IPS DF 6.9 (cell line): ENCODE results near the gene GALR2.
"Not testable (repeated sequence)": the region's sequence is repeated elsewhere in the genome, so short reads cannot be mapped to it uniquely, and the experiment has no call there.

Source experiments
- DNase-seq: peaks from one replicate; pipeline ENCODE4 v3.0.0-alpha.2; 2013; ENCODE audit warnings: low read depth, low spot score
- H3K27ac ChIP-seq: one replicate; pipeline ENCODE4 v1.5.1; 2013; ENCODE audit warnings: low read length, control low read depth
- H3K27me3 ChIP-seq: 2 replicates; pipeline ENCODE4 v1.6.1; 2013; ENCODE audit warnings: mild to moderate bottlenecking, low read length; ENCODE audit not compliant: control insufficient read depth, insufficient read depth
- H3K36me3 ChIP-seq: 2 replicates; pipeline ENCODE4 v1.6.1; 2013; ENCODE audit warnings: low read length; ENCODE audit not compliant: control insufficient read depth, insufficient read depth
- H3K4me1 ChIP-seq: 2 replicates; pipeline ENCODE4 v1.6.1; 2013; ENCODE audit warnings: low read length; ENCODE audit not compliant: control insufficient read depth, insufficient read depth
- H3K4me3 ChIP-seq: 2 replicates; pipeline ENCODE4 v1.5.1; 2013; ENCODE audit warnings: mild to moderate bottlenecking, low read length
- H3K9me3 ChIP-seq: 2 replicates; pipeline ENCODE4 v1.6.1; 2013; ENCODE audit warnings: low read length, inconsistent platforms; ENCODE audit not compliant: control insufficient read depth, insufficient read depth
- WGBS: extraction: QIAGEN DNeasy Blood & Tissue Kit; methylation state at CpG from one replicate; pipeline ENCODE4 v1.1.7; 2013; ENCODE audit warnings: mixed read lengths, missing lambda C conversion rate; ENCODE audit not compliant: insufficient read length, insufficient coverage; 5-methylcytosine and 5-hydroxymethylcytosine counted together

GALR2 gene

DNA sequence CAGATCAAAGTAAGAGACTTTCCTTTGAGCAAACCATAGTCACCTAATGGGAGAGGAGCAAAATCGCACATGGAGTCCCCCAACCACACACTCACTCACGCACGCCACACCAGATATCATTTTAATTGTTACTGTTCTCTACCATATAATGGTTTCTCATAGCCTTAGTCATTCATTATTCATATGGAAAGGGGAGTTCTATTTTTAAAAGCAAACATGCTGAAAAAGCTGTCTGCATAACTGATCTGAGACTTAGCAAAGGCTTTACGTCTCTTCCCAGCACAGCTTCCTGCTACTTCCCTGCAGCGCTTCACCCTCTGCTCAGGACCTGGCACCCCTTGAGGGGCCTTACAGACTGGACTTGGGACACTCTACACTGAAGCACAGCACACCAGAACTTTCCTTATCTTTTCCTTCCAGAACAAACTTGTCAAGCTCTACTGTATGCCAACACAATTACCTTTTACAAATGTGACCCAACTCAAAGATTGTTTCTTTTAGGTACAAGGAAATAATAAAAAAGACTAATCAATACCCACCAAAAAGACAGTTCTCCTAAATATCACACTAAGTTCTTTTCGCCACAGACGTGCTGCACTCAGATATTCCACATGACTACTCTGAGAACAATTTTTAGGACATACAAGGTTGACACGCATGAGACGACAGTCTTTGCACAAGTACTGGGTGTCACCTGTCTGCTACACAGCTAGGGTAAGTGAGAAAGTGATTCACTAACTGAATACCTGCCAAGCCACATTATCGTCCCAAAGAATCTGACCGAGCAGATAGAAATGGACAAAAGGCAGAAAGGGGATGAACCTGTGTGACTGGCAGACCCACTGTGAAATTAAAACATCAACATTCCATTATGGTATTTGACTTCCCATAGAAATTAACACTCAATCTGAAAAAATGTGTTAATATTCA lies 23.8 kb upstream of the GALR2 start:
- Histone ChIP-seq H3K27ac (no peak overlapping the region), H3K4me3 (no peak overlapping the region), H3K9me3 (no peaks in the 10 kb centered on the region), H3K4me1 (no peaks in the 10 kb centered on the region), H3K27me3 (no peaks in the 10 kb centered on the region), H3K36me3 (peaks cover 18% of the 10 kb centered on the region)
- DNase-seq = no peak
- WGBS = 100% methylated on average over 2 of the region's 11 CpGs

DNA sequence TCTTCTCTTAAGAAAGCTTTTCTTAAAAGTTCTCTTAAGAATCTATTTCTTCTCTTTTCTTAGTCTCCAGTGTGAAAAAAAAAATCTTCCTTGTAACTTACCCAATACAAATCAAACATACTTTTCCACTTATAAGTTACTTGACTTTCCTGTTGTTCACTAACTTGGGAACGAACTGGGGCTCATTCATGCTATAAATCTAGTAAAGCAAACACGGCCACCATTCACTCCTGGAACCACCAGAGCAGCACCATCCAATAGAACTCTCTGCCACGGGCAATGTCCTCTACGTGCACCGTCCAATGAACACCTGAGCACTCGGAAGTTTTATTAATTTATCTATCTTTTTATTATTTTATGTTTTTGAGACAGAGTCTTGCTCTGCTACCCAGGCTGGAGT lies 23.0 kb upstream of the GALR2 start:
- no peak for DNase-seq
- no CpG with 5 or more reads among the region's 6 CpGs for WGBS
- H3K4me1 ChIP-seq = no peaks in the 10 kb centered on the region
- no peak overlapping the region for H3K27ac ChIP-seq
- no peaks in the 10 kb centered on the region for H3K9me3 ChIP-seq
- H3K4me3 ChIP-seq = no peak overlapping the region
- H3K36me3 ChIP-seq = peaks cover 21% of the 10 kb centered on the region
- no peaks in the 10 kb centered on the region for H3K27me3 ChIP-seq

DNA sequence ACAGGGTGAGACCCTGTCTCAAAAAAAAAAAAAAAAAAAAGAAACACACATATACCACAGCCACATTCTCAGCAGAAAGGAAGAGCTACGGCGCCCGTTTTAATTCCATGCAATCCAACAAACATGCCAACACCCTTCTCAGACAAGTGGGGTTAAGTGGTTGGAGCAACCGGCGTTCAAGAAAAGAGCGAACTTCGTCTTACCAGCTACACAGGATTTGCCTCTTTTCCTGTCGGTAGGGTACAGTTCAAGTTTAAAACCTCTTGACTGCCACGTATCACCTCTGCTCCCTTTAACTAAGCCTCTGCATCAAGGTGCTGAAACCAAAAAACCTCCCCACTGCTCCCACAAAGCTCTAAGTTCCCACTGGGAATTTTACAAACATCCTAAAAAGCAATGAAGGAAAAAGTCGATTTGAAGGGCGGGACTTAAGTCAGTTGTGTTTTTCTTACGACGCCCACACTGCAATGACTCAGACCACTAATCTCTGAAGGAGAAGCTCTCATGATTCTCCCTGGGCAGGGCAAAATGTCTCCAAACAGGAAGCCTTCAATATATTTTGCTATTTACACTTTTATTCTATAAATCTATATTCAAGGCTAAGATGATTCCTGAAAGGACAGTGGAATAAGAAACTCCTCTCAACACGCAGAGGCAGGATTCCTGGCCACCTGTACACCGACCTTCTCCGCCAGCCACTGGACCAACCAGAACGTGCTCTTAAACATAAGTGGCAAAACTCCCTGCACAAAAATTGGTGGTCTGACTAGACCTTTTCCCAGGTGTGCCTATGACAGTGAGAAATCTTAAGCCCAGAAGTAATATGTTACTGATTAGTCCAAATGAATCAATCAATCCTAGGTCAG lies 21.1 kb upstream of the GALR2 start:
- Histone ChIP-seq H3K4me3 (no peak overlapping the region), H3K27me3 (no peaks in the 10 kb centered on the region), H3K4me1 (no peaks in the 10 kb centered on the region), H3K27ac (no peak overlapping the region), H3K36me3 (peaks cover 25% of the 10 kb centered on the region), H3K9me3 (no peaks in the 10 kb centered on the region)
- no peak for DNase-seq
- WGBS = no CpG with 5 or more reads among the region's 17 CpGs

DNA sequence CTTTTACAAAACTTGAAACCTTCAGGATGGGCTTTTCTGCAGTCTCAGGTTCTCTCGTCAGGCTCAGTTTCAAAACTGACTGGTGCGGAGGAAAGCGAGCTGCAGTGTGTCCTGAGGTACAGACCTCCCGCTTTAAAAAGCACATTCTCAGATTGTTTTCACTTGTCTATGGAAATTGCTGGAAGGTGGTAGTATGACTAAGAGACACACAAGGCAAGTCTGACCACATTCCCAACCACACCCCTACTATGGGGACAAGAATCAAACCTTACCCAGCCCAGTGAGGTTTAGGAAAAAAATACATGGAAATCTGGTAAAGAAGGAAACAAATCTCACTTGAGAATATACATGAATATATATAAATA lies 20.5 kb upstream of the GALR2 start:
- WGBS = no CpG with 5 or more reads among the region's 4 CpGs
- Histone ChIP-seq H3K9me3 (no peaks in the 10 kb centered on the region), H3K27me3 (no peaks in the 10 kb centered on the region), H3K27ac (no peak overlapping the region), H3K36me3 (peaks cover 29% of the 10 kb centered on the region), H3K4me1 (no peaks in the 10 kb centered on the region), H3K4me3 (no peak overlapping the region)
- DNase-seq = no peak

DNA sequence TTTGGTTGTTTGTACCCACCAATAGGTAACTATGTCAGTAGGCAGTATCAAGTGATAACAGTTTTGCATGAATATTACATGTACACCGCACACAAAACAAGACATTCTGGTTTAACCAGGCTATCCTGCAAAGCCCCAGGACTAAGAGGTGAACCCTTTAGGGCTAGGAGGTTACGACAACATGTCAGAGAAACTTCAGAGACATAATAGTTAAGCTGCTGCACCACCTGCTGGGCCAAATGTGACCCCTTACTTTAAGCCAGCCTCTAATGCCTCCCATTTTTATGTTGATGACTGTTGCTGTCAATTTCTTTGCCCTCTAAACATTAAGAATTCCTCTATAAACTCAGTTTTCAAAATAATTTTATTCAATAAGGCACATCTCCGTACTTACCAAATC lies 17.7 kb upstream of the GALR2 start:
- Histone ChIP-seq H3K4me1 (no peaks in the 10 kb centered on the region), H3K27ac (no peak overlapping the region), H3K9me3 (no peaks in the 10 kb centered on the region), H3K27me3 (no peaks in the 10 kb centered on the region), H3K4me3 (no peak overlapping the region), H3K36me3 (peaks cover 31% of the 10 kb centered on the region; the same call in 1 of the 2 replicates)
- WGBS = 100% methylated on average over 1 of the region's 3 CpGs
- no peak for DNase-seq

DNA sequence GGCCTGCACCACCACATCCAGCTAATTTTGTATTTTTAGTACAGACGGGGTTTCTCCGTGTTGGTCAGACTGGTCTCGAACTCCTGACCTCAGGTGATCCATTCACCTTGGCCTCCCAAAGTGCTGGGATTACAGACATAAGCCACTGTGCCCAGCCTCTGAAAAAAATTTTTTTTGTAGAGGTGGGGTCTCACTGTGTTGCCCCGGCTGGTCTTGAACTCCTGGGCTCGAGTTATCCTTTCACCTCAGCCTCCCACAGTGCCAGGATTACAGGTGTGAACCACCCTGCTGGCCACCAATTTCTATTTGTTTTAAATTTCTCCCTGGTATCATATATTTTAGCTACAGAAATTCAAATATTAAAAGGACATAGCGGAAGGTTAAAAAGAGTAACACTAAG lies 16.3 kb upstream of the GALR2 start:
- H3K4me3 ChIP-seq, H3K9me3 ChIP-seq, H3K4me1 ChIP-seq, H3K27me3 ChIP-seq, DNase-seq, H3K27ac ChIP-seq: not testable (repeated sequence)
- peaks cover 29% of the 10 kb centered on the region; the same call in 1 of the 2 replicates for H3K36me3 ChIP-seq
- no CpG with 5 or more reads among the region's 6 CpGs for WGBS

DNA sequence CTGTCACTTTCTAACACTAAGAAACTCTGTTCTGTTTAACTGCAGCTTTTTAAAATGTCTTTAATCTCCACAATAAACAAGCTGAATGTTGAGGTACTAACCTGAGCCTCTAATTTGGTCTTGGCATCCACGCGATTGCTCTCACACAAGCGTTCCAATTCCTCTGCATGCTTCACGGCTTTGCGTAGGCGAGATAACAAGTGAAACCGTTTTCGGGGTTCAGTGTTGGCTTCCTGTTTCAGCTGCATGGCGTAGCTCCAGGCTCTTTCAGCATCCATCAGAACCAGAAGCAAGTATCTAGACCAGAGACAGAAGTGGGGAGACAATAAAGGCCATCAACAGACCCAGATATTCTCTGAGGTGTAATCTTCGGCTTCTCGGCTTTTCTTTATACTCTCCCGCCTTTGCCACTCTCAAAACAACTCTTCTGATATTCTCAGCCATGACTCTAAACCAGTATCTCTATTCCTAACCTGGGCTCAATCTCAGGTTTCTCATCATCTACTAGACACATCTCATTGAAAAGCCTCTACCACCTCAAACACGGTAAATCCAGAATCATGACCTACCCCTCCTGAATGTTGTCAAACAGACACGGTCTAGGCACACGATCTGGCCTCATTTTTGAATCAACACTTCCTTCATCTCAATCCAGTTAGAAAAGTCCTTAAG lies 10.6 kb upstream of the GALR2 start:
- Histone ChIP-seq H3K27me3 (no peaks in the 10 kb centered on the region), H3K9me3 (no peaks in the 10 kb centered on the region), H3K27ac (no peak overlapping the region), H3K36me3 (peaks cover 27% of the 10 kb centered on the region; the same call in 1 of the 2 replicates), H3K4me1 (no peaks in the 10 kb centered on the region), H3K4me3 (no peak overlapping the region)
- WGBS = no CpG with 5 or more reads among the region's 15 CpGs
- DNase-seq = no peak

DNA sequence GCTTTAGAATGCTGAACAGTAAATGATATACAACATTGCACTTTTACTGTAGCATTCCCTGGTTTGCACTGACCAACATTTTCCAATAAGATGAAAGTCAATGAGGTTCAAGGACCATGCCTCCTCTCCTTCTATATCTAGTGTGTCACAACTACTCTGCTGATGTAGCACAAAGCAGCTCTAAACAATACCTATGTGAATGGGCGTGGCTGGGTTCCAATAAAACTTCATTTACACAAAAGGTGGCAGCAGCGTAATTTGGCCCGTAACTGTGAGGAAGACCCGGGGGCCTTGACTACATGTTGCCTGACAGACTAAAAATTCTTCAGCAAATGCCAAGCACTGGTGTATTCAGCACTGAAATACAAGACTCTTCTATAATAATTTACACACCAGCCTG lies 8.8 kb upstream of the GALR2 start:
- no peaks in the 10 kb centered on the region for H3K27me3 ChIP-seq
- no peak for DNase-seq
- H3K36me3 ChIP-seq = peaks cover 23% of the 10 kb centered on the region; the same call in 1 of the 2 replicates
- no peaks in the 10 kb centered on the region for H3K4me1 ChIP-seq
- no peaks in the 10 kb centered on the region for H3K9me3 ChIP-seq
- WGBS = no CpG with 5 or more reads among the region's 4 CpGs
- H3K4me3 ChIP-seq = no peak overlapping the region
- H3K27ac ChIP-seq = no peak overlapping the region

DNA sequence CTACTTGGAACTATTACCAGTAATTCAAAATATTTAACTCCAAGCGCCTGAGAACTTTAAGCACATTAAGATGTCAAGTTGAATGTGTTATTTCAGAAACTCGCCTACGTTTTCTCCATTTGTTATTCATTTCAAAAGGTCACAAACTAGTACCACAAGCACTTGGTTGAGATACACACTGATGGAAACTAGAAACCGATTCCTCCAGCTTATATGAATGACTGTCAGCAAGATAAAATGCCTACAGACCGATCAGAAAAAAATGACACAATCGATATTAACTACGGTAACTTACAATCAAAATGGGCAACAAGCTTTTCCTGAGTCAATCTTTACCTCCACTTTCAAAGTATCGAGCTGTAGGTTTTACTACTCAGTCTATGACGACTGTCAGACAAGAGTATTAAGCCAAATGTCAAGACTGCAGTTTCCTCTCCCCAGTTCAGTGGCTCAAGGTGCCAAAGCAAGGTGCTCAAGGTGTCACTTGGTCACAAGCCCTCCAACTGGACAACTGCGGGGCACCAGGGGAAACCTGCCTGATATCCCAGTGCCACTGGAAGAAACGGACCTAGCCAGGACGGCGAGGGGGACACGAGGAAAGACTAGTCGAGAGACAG lies 2.9 kb upstream of the GALR2 start:
- no CpG with 5 or more reads among the region's 15 CpGs for WGBS
- H3K36me3 ChIP-seq = no peaks in the 10 kb centered on the region; the same call in 1 of the 2 replicates
- H3K4me1 ChIP-seq = peaks cover 5% of the 10 kb centered on the region; the same call in 1 of the 2 replicates
- H3K27me3 ChIP-seq = peaks cover 29% of the 10 kb centered on the region
- DNase-seq = no peak
- H3K4me3 ChIP-seq = peak overlapping the region; percentile 92; the same call in 1 of the 2 replicates
- no peaks in the 10 kb centered on the region for H3K9me3 ChIP-seq
- no peak overlapping the region for H3K27ac ChIP-seq
